Measurements from ENCODE around the gene OSTF1.

OSTF1 gene

GRCh38 chr9:75086541-75087288, 1.6 kb upstream of the OSTF1 start:
- TF ChIP-seq CTCF (IDR thresholded peaks at IDR 0.05; ENCODE audit: extremely low read depth, missing control alignments) = no peak
- DNase-seq (ENCODE audit: low spot score) = no peak

GRCh38 chr9:75087289-75087823, 958 bp upstream of the OSTF1 start:
- DNase-seq (ENCODE audit: low spot score) = peak; percentile 33
- TF ChIP-seq CTCF (IDR thresholded peaks at IDR 0.05; ENCODE audit: extremely low read depth, missing control alignments) = no peak

GRCh38 chr9:75088646-75089372, 495 bp downstream of the OSTF1 start:
- peak; percentile 66 for DNase-seq (ENCODE audit: low spot score)
- TF ChIP-seq CTCF (IDR thresholded peaks at IDR 0.05; ENCODE audit: extremely low read depth, missing control alignments) = no peak

- no peak for TF ChIP-seq CTCF (IDR thresholded peaks at IDR 0.05; ENCODE audit: extremely low read depth, missing control alignments)
- DNase-seq (ENCODE audit: low spot score) = no peak
These were observed 1.1 kb downstream of the OSTF1 start for GRCh38 chr9:75089373-75089766.

- TF ChIP-seq CTCF (IDR thresholded peaks at IDR 0.05; ENCODE audit: extremely low read depth, missing control alignments) = no peak
- no peak for DNase-seq (ENCODE audit: low spot score)
These were observed 2.3 kb downstream of the OSTF1 start for GRCh38 chr9:75090579-75090978.

- TF ChIP-seq CTCF (IDR thresholded peaks at IDR 0.05; ENCODE audit: extremely low read depth, missing control alignments) = no peak
- no peak for DNase-seq (ENCODE audit: low spot score)
These were observed 4.5 kb downstream of the OSTF1 start for GRCh38 chr9:75092766-75093165.

- no peak for DNase-seq (ENCODE audit: low spot score)
- TF ChIP-seq CTCF (IDR thresholded peaks at IDR 0.05; ENCODE audit: extremely low read depth, missing control alignments) = no peak
These were observed 8.5 kb downstream of the OSTF1 start for GRCh38 chr9:75096796-75097195.
